Neural cell (in vitro differentiated cells): ENCODE results near the gene SPOP. TPM values are rescaled to one million over a fixed set of nuclear protein-coding genes. Genes with fewer than 3 reads are reported as not detected.

Experiments
- H2AFZ ChIP-seq: fragments of 200-600, 300-800 bp; sonication (generic), shearing (Covaris generic); 2 replicates; pipeline ENCODE4 v1.6.0; 2014; ENCODE audit warnings: low read depth, mild to moderate bottlenecking, antibody characterized with exemption, low read length, moderate library complexity
- H3F3A ChIP-seq: fragments of 200-600 bp; shearing (Covaris generic); 2 replicates; pipeline ENCODE4 v1.6.1; 2016; ENCODE audit warnings: mild to moderate bottlenecking, moderate library complexity, mixed read lengths, antibody characterized with exemption, low read length; ENCODE audit not compliant: insufficient read depth, poor library complexity, severe bottlenecking
- H3K27ac ChIP-seq: fragments of 200-600, 300-800 bp; sonication (generic), shearing (Covaris generic); 2 replicates; pipeline ENCODE4 v1.5.1; 2014; ENCODE audit warnings: mild to moderate bottlenecking, low read length, moderate library complexity
- H3K27me3 ChIP-seq: fragments of 300-800, 200-600 bp; sonication (generic), shearing (Covaris generic); 2 replicates; pipeline ENCODE4 v1.6.0; 2014; ENCODE audit warnings: mild to moderate bottlenecking, low read depth, low read length, moderate library complexity; ENCODE audit not compliant: insufficient read depth
- H3K36me3 ChIP-seq: fragments of 300-800, 200-600 bp; sonication (generic), shearing (Covaris generic); 2 replicates; pipeline ENCODE4 v1.5.1; 2014; ENCODE audit warnings: mild to moderate bottlenecking, antibody characterized with exemption, low read length, moderate library complexity; ENCODE audit not compliant: insufficient read depth
- H3K4me2 ChIP-seq: fragments of 300-800, 200-600 bp; sonication (generic), shearing (Covaris generic); 2 replicates; pipeline ENCODE4 v1.6.0; 2014; ENCODE audit warnings: mild to moderate bottlenecking, low read length
- H3K4me3 ChIP-seq: fragments of 300-800, 200-600 bp; sonication (generic), shearing (Covaris generic); 2 replicates; pipeline ENCODE4 v1.5.1; 2014; ENCODE audit warnings: mild to moderate bottlenecking, low read length, moderate library complexity
- H3K79me2 ChIP-seq: fragments of 200-600 bp; shearing (Covaris generic); replicated peaks from 2 replicates; pipeline ENCODE4 v1.6.0; 2014; ENCODE audit warnings: mild to moderate bottlenecking, low read length, moderate library complexity; ENCODE audit not compliant: insufficient read depth
- H3K9ac ChIP-seq: fragments of 300-800, 200-600 bp; sonication (generic), shearing (Covaris generic); 2 replicates; pipeline ENCODE4 v1.6.1; 2016; ENCODE audit warnings: mild to moderate bottlenecking, low read length, mixed read lengths
- H3K9me2 ChIP-seq: fragments of 200-600 bp; shearing (Covaris generic); 2 replicates; pipeline ENCODE4 v1.6.1; 2016; ENCODE audit warnings: mild to moderate bottlenecking, low read length, mixed read lengths; ENCODE audit not compliant: insufficient read depth
- H3K9me3 ChIP-seq: fragments of 200-600, 300-800 bp; sonication (generic), shearing (Covaris generic); 2 replicates; pipeline ENCODE4 v1.6.1; 2016; ENCODE audit warnings: mild to moderate bottlenecking, mixed run types, low read length, moderate library complexity, mixed read lengths
- H4K20me1 ChIP-seq: fragments of 200-600 bp; shearing (Covaris generic); 2 replicates; pipeline ENCODE4 v1.6.1; 2016; ENCODE audit warnings: mild to moderate bottlenecking, mixed run types; ENCODE audit not compliant: insufficient read depth
- EP300 ChIP-seq: fragments of 450-650 bp; conservative IDR thresholded peaks from 2 replicates; pipeline ENCODE4 v1.6.1; 2014; ENCODE audit warnings: antibody characterized with exemption, mild to moderate bottlenecking, moderate library complexity; ENCODE audit not compliant: poor library complexity, severe bottlenecking
- EZH2 ChIP-seq: fragments of 200-600, 300-800 bp; shearing (Covaris generic), sonication (generic); IDR thresholded peaks from 2 replicates; pipeline ENCODE4 v1.6.1; 2014; ENCODE audit warnings: antibody characterized with exemption, low read length, borderline replicate concordance, mild to moderate bottlenecking; ENCODE audit not compliant: insufficient read depth, poor library complexity, severe bottlenecking
- MXI1 ChIP-seq: fragments of 450-650 bp; conservative IDR thresholded peaks from 2 replicates; pipeline ENCODE4 v1.6.1; 2014; ENCODE audit warnings: antibody characterized with exemption, mild to moderate bottlenecking; ENCODE audit not compliant: poor library complexity, severe bottlenecking
- POLR2AphosphoS5 ChIP-seq: IDR thresholded peaks from 2 replicates; pipeline ENCODE4 v1.6.1; 2012
- RAD21 ChIP-seq: fragments of 450-650 bp; conservative IDR thresholded peaks from 2 replicates; pipeline ENCODE4 v1.6.1; 2014; ENCODE audit warnings: antibody characterized with exemption, mild to moderate bottlenecking, moderate library complexity
- SMC3 ChIP-seq: fragments of 450-650 bp; conservative IDR thresholded peaks from 2 replicates; pipeline ENCODE4 v1.6.1; 2014; ENCODE audit warnings: antibody characterized with exemption, mild to moderate bottlenecking, moderate library complexity; ENCODE audit not compliant: poor library complexity
- polyA plus RNA-seq: library from polyadenylated mRNA; depleted of rRNA; stranded (reverse); fragments of >200 nt; gene quantifications from 2 replicates; pipeline ENCODE4 v1.2.3, GENCODE V29; 2014
- TF ChIP-seq, protein P1 (sequence below): fragments of 450-650 bp; IDR thresholded peaks from 2 replicates; pipeline ENCODE4 v1.5.1; 2014; ENCODE audit warnings: antibody characterized with exemption, mild to moderate bottlenecking, moderate library complexity; ENCODE audit not compliant: poor library complexity, severe bottlenecking
- TF ChIP-seq, protein P2 (sequence below): IDR thresholded peaks from 2 replicates; pipeline ENCODE4 v1.6.1; 2012; ENCODE audit warnings: borderline replicate concordance

The SPOP gene
- polyA plus RNA-seq, 1 donor from 2014 or later = 71.9 TPM

- Histone ChIP-seq H4K20me1 (no peaks in the 10 kb centered on the region), H3K4me2 (no peak overlapping the region), H2AFZ (no peak overlapping the region), H3K27me3 (no peaks in the 10 kb centered on the region), H3F3A (no peaks in the 10 kb centered on the region), H3K36me3 (no peaks in the 10 kb centered on the region), H3K9me3 (no peaks in the 10 kb centered on the region), H3K79me2 (no peaks in the 10 kb centered on the region), H3K4me3 (no peak overlapping the region), H3K27ac (no peak overlapping the region), H3K9ac (no peak overlapping the region), H3K9me2 (no peaks in the 10 kb centered on the region)
- TF ChIP-seq, protein P1, sequence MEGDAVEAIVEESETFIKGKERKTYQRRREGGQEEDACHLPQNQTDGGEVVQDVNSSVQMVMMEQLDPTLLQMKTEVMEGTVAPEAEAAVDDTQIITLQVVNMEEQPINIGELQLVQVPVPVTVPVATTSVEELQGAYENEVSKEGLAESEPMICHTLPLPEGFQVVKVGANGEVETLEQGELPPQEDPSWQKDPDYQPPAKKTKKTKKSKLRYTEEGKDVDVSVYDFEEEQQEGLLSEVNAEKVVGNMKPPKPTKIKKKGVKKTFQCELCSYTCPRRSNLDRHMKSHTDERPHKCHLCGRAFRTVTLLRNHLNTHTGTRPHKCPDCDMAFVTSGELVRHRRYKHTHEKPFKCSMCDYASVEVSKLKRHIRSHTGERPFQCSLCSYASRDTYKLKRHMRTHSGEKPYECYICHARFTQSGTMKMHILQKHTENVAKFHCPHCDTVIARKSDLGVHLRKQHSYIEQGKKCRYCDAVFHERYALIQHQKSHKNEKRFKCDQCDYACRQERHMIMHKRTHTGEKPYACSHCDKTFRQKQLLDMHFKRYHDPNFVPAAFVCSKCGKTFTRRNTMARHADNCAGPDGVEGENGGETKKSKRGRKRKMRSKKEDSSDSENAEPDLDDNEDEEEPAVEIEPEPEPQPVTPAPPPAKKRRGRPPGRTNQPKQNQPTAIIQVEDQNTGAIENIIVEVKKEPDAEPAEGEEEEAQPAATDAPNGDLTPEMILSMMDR = no peak
- no peak for TF ChIP-seq EZH2
Observed at GRCh38 chr17:49588726-49589576, 88.9 kb downstream of the SPOP start.

DNA sequence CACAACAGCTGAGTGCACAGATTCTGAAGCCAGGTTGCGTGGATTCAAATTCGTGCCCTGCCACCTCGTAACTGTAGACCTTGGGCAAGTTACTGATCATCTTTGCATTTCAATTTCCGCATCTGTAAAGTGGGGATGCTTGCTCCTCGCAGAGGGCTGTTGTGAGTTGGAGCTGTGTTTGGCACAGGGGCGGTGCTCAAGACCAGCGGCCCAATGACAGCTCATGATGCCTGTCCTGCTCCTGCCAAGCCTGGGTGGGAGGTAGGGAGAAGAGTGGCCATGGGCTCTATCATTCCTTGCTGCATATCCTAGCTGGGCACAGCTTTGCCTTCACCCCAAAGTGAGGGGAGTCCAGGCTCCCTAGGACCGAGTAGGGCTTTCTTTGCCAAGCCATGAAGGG is 89.6 kb downstream of the SPOP start:
- Histone ChIP-seq H3K36me3 (no peaks in the 10 kb centered on the region), H3F3A (no peaks in the 10 kb centered on the region), H3K9me2 (no peaks in the 10 kb centered on the region), H3K9me3 (no peaks in the 10 kb centered on the region), H4K20me1 (no peaks in the 10 kb centered on the region), H3K27ac (no peak overlapping the region), H3K27me3 (no peaks in the 10 kb centered on the region), H2AFZ (no peak overlapping the region), H3K4me3 (no peak overlapping the region), H3K9ac (no peak overlapping the region), H3K79me2 (no peaks in the 10 kb centered on the region), H3K4me2 (no peak overlapping the region)
- TF ChIP-seq EP300 = no peak
- TF ChIP-seq, protein P2, sequence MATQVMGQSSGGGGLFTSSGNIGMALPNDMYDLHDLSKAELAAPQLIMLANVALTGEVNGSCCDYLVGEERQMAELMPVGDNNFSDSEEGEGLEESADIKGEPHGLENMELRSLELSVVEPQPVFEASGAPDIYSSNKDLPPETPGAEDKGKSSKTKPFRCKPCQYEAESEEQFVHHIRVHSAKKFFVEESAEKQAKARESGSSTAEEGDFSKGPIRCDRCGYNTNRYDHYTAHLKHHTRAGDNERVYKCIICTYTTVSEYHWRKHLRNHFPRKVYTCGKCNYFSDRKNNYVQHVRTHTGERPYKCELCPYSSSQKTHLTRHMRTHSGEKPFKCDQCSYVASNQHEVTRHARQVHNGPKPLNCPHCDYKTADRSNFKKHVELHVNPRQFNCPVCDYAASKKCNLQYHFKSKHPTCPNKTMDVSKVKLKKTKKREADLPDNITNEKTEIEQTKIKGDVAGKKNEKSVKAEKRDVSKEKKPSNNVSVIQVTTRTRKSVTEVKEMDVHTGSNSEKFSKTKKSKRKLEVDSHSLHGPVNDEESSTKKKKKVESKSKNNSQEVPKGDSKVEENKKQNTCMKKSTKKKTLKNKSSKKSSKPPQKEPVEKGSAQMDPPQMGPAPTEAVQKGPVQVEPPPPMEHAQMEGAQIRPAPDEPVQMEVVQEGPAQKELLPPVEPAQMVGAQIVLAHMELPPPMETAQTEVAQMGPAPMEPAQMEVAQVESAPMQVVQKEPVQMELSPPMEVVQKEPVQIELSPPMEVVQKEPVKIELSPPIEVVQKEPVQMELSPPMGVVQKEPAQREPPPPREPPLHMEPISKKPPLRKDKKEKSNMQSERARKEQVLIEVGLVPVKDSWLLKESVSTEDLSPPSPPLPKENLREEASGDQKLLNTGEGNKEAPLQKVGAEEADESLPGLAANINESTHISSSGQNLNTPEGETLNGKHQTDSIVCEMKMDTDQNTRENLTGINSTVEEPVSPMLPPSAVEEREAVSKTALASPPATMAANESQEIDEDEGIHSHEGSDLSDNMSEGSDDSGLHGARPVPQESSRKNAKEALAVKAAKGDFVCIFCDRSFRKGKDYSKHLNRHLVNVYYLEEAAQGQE = no peak

GRCh38 chr17:49587366-49588073 is 90.4 kb downstream of the SPOP start:
- H3K27ac ChIP-seq = no peak overlapping the region
- no peaks in the 10 kb centered on the region for H3K27me3 ChIP-seq
- no peak overlapping the region for H3K4me2 ChIP-seq
- H3K9me2 ChIP-seq = no peaks in the 10 kb centered on the region
- H3K4me3 ChIP-seq = no peak overlapping the region
- TF ChIP-seq, protein P1 = no peak
- TF ChIP-seq EP300 (no peak), RAD21 (no peak), MXI1 (no peak), SMC3 (no peak), POLR2AphosphoS5 (no peak)
- TF ChIP-seq, protein P2 = no peak
- no peaks in the 10 kb centered on the region for H3K36me3 ChIP-seq
- H2AFZ ChIP-seq = no peak overlapping the region
- H3K9me3 ChIP-seq = no peaks in the 10 kb centered on the region
- no peaks in the 10 kb centered on the region for H3K79me2 ChIP-seq
- no peaks in the 10 kb centered on the region for H3F3A ChIP-seq
- H4K20me1 ChIP-seq = no peaks in the 10 kb centered on the region
- no peak overlapping the region for H3K9ac ChIP-seq
